GM20000 (cell line): ENCODE results near the gene SLCO4A1.

Experiments
- DNase-seq: peaks from one replicate; pipeline ENCODE4 v3.0.0; 2012; ENCODE audit warnings: low spot score
- TF ChIP-seq, protein P1 (sequence below): IDR thresholded peaks from 2 replicates; pipeline ENCODE4 v1.5.1; 2012; ENCODE audit warnings: mild to moderate bottlenecking, control low read depth; ENCODE audit errors: extremely low read depth, missing control alignments

Gene SLCO4A1

GRCh38 chr20:62657589-62657942 lies 15.3 kb downstream of the SLCO4A1 start:
- no peak for DNase-seq
- TF ChIP-seq, protein P1, sequence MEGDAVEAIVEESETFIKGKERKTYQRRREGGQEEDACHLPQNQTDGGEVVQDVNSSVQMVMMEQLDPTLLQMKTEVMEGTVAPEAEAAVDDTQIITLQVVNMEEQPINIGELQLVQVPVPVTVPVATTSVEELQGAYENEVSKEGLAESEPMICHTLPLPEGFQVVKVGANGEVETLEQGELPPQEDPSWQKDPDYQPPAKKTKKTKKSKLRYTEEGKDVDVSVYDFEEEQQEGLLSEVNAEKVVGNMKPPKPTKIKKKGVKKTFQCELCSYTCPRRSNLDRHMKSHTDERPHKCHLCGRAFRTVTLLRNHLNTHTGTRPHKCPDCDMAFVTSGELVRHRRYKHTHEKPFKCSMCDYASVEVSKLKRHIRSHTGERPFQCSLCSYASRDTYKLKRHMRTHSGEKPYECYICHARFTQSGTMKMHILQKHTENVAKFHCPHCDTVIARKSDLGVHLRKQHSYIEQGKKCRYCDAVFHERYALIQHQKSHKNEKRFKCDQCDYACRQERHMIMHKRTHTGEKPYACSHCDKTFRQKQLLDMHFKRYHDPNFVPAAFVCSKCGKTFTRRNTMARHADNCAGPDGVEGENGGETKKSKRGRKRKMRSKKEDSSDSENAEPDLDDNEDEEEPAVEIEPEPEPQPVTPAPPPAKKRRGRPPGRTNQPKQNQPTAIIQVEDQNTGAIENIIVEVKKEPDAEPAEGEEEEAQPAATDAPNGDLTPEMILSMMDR = no peak

- DNase-seq = no peak
- TF ChIP-seq, protein P1 = no peak
Measured at GRCh38 chr20:62657956-62658355, 15.7 kb downstream of the SLCO4A1 start.

DNA sequence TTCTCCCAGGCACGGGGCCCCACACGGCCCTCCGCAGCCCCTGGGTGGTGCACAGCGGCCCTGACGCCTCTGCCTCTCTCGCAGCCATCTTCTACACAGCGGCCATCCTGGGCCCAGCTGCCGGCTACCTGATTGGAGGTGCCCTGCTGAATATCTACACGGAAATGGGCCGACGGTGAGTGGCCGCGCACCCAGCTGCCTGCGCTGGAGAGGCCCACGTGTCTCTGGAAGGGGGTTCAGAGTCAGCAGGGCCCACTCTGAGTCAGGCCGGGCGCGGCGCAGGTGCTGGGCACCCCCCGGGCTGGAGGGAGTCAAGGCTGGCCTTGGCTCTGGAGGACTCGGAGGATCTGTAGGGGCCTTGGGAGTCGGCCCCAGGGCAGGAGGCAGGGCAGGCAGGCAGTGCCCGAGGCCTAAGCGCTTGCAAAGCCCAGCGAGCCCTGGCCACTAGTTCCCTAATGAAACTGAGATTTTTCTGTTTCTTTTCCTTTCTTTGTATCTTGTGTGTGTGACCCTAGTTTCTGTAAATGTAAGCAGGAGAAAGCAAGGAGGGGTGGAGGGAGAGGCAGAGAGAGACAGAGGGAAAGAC lies 16.4 kb downstream of the SLCO4A1 start:
- TF ChIP-seq, protein P1 = no peak
- no peak for DNase-seq

DNA sequence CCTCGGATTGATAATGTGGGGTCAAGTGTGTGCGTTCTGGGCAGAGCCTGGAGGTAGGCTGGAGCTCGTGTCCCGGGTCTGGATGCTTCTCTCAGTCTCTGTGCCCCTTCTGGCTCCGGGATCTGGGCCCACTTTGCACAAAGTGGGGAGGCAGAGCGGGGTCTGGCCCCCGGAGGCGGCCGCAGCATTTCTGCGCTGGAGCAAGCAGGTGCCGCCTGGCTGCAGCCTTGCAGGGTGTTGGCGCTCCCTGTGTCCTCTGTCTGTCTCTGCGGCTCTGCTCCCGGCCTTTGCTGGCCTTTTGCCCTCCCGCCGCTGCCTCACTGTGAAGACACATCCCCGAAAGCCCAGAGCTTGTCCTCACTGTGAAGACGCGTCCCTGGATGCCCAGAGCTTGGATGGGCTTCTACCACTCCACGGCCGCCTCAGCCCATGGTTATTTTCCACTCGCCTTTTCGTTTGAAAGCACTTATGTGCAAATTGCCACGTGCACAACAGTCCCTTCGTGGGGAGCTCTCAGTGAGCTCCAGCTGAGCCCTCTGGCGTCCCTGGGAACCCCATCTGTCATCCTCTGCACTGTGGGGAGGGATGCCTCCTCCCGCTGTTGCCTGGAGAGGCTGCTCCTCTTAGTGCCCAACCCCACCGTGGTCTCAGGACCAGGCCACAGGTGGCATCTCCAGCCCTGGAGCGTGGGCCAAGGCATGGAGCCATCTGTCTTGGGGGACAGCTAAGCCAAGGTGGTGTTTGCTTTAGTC lies 17.4 kb downstream of the SLCO4A1 start:
- no peak for DNase-seq
- TF ChIP-seq, protein P1 = no peak

GRCh38 chr20:62660240-62660615 lies 17.9 kb downstream of the SLCO4A1 start:
- no peak for DNase-seq
- TF ChIP-seq, protein P1 = no peak

- TF ChIP-seq, protein P1 = no peak
- no peak for DNase-seq
Measured at GRCh38 chr20:62660768-62661167, 18.5 kb downstream of the SLCO4A1 start.

- DNase-seq = no peak
- TF ChIP-seq, protein P1 = no peak
Measured at GRCh38 chr20:62661647-62662046, 19.3 kb downstream of the SLCO4A1 start.
